Measurements from ENCODE around the gene CASR.

Gene CASR

DNA sequence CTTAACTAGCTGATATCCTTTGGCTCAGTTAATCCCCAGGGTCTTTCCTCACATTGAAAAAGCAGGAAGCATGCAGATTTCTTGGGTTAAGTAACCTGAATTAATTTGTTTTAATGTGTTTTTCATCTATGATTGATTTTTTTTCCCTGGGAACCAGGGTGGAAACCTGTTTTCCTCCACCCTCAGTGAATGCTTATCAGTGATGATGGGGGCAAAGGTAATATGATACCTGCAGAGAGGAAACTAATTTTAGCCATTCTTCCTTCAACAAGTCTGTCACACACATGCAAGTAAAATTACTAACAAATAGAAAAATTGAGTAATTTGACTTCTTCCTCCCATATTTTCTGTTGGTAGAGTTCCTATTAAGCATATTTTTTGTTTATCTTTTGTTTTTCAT, 5.9 kb downstream of the CASR start:
- TF ChIP-seq GABPA (IDR thresholded peaks at IDR 0.05; ENCODE audit: low read depth) (no peak), SPI1 (IDR thresholded peaks at IDR 0.05; ENCODE audit: borderline replicate concordance, low read depth) (no peak), POLR2AphosphoS5 (IDR thresholded peaks at IDR 0.05; ENCODE audit: low read depth) (no peak)
- TF ChIP-seq, protein P1, sequence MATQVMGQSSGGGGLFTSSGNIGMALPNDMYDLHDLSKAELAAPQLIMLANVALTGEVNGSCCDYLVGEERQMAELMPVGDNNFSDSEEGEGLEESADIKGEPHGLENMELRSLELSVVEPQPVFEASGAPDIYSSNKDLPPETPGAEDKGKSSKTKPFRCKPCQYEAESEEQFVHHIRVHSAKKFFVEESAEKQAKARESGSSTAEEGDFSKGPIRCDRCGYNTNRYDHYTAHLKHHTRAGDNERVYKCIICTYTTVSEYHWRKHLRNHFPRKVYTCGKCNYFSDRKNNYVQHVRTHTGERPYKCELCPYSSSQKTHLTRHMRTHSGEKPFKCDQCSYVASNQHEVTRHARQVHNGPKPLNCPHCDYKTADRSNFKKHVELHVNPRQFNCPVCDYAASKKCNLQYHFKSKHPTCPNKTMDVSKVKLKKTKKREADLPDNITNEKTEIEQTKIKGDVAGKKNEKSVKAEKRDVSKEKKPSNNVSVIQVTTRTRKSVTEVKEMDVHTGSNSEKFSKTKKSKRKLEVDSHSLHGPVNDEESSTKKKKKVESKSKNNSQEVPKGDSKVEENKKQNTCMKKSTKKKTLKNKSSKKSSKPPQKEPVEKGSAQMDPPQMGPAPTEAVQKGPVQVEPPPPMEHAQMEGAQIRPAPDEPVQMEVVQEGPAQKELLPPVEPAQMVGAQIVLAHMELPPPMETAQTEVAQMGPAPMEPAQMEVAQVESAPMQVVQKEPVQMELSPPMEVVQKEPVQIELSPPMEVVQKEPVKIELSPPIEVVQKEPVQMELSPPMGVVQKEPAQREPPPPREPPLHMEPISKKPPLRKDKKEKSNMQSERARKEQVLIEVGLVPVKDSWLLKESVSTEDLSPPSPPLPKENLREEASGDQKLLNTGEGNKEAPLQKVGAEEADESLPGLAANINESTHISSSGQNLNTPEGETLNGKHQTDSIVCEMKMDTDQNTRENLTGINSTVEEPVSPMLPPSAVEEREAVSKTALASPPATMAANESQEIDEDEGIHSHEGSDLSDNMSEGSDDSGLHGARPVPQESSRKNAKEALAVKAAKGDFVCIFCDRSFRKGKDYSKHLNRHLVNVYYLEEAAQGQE (IDR thresholded peaks at IDR 0.05; ENCODE audit: insufficient replicate concordance, low read depth), result no peak
- TF ChIP-seq, protein P2, sequence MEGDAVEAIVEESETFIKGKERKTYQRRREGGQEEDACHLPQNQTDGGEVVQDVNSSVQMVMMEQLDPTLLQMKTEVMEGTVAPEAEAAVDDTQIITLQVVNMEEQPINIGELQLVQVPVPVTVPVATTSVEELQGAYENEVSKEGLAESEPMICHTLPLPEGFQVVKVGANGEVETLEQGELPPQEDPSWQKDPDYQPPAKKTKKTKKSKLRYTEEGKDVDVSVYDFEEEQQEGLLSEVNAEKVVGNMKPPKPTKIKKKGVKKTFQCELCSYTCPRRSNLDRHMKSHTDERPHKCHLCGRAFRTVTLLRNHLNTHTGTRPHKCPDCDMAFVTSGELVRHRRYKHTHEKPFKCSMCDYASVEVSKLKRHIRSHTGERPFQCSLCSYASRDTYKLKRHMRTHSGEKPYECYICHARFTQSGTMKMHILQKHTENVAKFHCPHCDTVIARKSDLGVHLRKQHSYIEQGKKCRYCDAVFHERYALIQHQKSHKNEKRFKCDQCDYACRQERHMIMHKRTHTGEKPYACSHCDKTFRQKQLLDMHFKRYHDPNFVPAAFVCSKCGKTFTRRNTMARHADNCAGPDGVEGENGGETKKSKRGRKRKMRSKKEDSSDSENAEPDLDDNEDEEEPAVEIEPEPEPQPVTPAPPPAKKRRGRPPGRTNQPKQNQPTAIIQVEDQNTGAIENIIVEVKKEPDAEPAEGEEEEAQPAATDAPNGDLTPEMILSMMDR (IDR thresholded peaks at IDR 0.05; ENCODE audit: insufficient read depth, low read length), result no peak
- H3K27me3 ChIP-seq (ENCODE audit: insufficient read depth, poor library complexity, severe bottlenecking), result no peaks in the 10 kb centered on the region
- no peak overlapping the region for H3K27ac ChIP-seq (replicated peaks)
- no peak for DNase-seq (ENCODE audit: low read depth in 1 of 2, low spot score in 1 of 2)
- no peak overlapping the region for H3K4me3 ChIP-seq (replicated peaks; ENCODE audit: insufficient read depth, low read length)

DNA sequence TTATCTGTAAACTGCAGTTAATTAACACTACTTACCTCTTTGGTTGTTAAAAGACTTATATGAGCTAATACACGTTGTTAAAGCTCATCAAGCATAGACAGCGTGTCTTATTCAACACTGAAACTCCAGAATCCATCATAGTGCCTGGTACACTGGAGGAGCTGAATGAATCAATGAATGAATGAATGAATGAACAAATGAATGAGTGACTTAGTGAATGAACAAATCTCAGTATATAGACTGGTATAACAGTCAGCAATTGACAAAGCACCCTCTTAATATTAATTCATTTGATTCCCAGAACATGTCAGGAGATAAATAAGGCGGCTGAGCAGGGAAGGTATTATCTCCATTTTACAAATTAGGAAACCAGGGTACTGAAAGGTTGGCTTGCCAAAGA, 7.1 kb downstream of the CASR start:
- TF ChIP-seq POLR2AphosphoS5 (IDR thresholded peaks at IDR 0.05; ENCODE audit: low read depth) (no peak), SPI1 (IDR thresholded peaks at IDR 0.05; ENCODE audit: borderline replicate concordance, low read depth) (no peak), GABPA (IDR thresholded peaks at IDR 0.05; ENCODE audit: low read depth) (no peak)
- TF ChIP-seq, protein P2 (IDR thresholded peaks at IDR 0.05; ENCODE audit: insufficient read depth, low read length), result no peak
- TF ChIP-seq, protein P1 (IDR thresholded peaks at IDR 0.05; ENCODE audit: insufficient replicate concordance, low read depth), result no peak
- no peak overlapping the region for H3K4me3 ChIP-seq (replicated peaks; ENCODE audit: insufficient read depth, low read length)
- H3K27ac ChIP-seq (replicated peaks), result no peak overlapping the region
- no peak for DNase-seq (ENCODE audit: low read depth in 1 of 2, low spot score in 1 of 2)
- H3K27me3 ChIP-seq (ENCODE audit: insufficient read depth, poor library complexity, severe bottlenecking), result no peaks in the 10 kb centered on the region

DNA sequence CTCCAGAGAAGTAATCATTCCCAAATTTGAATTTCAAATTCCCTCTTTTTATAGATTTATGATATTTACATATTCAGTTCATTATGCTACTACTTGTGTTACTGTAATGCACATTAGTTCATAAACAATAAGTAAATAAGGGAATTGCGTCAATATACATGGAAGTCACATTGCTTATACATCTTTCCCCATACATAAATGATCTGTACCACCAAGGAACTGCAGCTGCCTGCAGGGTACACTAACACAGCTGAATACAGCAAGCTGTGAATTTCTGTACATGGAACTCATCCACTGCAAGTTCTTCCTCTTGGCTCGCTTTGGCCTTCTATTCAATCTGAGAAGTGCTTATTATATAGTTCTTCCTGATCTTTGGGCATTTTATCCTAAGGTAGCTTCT, 15.5 kb downstream of the CASR start:
- no peak overlapping the region for H3K4me3 ChIP-seq (replicated peaks; ENCODE audit: insufficient read depth, low read length)
- TF ChIP-seq, protein P1 (IDR thresholded peaks at IDR 0.05; ENCODE audit: insufficient replicate concordance, low read depth), result no peak
- no peak for TF ChIP-seq SPI1 (IDR thresholded peaks at IDR 0.05; ENCODE audit: borderline replicate concordance, low read depth)
- no peak for DNase-seq (ENCODE audit: low read depth in 1 of 2, low spot score in 1 of 2)
- no peak overlapping the region for H3K27ac ChIP-seq (replicated peaks)
- H3K27me3 ChIP-seq (ENCODE audit: insufficient read depth, poor library complexity, severe bottlenecking), result no peaks in the 10 kb centered on the region

DNA sequence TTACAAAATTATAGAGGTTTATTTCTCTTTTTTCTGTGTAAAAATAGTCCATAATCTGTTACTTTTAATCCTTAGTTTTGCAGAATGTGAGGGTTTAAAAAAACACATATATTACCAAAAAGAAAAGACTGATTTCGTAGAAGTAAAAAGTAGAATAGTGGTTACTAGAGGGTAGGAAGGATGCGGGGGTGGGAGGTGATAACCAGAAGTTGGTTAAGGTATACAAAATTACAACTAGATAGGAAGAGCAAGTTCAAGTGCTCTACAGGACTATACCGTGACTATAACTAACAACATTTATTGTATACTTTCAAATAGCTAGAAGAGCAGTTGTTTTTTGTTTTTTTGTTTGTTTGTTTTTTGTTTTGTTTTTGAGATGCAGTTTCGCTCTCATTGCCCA, 16.1 kb downstream of the CASR start:
- TF ChIP-seq, protein P2 (IDR thresholded peaks at IDR 0.05; ENCODE audit: insufficient read depth, low read length), result no peak
- TF ChIP-seq GABPA (IDR thresholded peaks at IDR 0.05; ENCODE audit: low read depth), result no peak
- TF ChIP-seq, protein P1 (IDR thresholded peaks at IDR 0.05; ENCODE audit: insufficient replicate concordance, low read depth), result no peak
- no peak for DNase-seq (ENCODE audit: low read depth in 1 of 2, low spot score in 1 of 2)

More for the DNA sequence above, 16.1 kb downstream of the CASR start:
- no peaks in the 10 kb centered on the region for H3K27me3 ChIP-seq (ENCODE audit: insufficient read depth, poor library complexity, severe bottlenecking)
- no peak overlapping the region for H3K27ac ChIP-seq (replicated peaks)
- no peak overlapping the region for H3K4me3 ChIP-seq (replicated peaks; ENCODE audit: insufficient read depth, low read length)

Measured in HL-60 (cell line).